ENCODE measurements around the gene HNRNPC. TPM values are rescaled to one million over a fixed set of nuclear protein-coding genes. Genes with fewer than 3 reads are reported as not detected.

The HNRNPC gene
- total and polyA plus RNA-seq, 10 of the 15 experiments (the other 5 are each of a cell fraction or from before 2014, with no cell fraction given) = 679 to 1,492 (median 1,262) TPM

- SMC1A ChIA-PET (ENCODE audit: uncharacterized antibody, unreplicated experiment) = interaction anchor here (0.9 to 1.0 kb wide), 2 partner anchors 22 to 145 kb away, joined by 3 read pairs; no protein-coding TSS in a partner anchor
- Histone ChIP-seq H3K79me2 (ENCODE audit: control insufficient read depth, insufficient read depth, low read length) (no peaks in the 10 kb centered on the region), H2AFZ (ENCODE audit: control insufficient read depth, low read depth, low read length) (no peak overlapping the region), H4K20me1 (ENCODE audit: control insufficient read depth, insufficient read depth) (no peaks in the 10 kb centered on the region), H3K4me3 (no peak overlapping the region), H3K27me3 (replicated peaks in 1 of 2; ENCODE audit: control insufficient read depth in 2 of 2, insufficient read depth in 2 of 2, low read length in 1 of 2) (no peaks in the 10 kb centered on the region), H3K9me3 (replicated peaks; ENCODE audit: control insufficient read depth, insufficient read depth, low read length) (no peaks in the 10 kb centered on the region), H3K27ac (ENCODE audit: control insufficient read depth, insufficient read depth) (no peak overlapping the region), H3K4me2 (ENCODE audit: control insufficient read depth, insufficient read depth) (no peak overlapping the region), H3K9ac (ENCODE audit: control insufficient read depth, insufficient read depth, low read length) (no peak overlapping the region), H3K36me3 (ENCODE audit: control insufficient read depth in 2 of 2, insufficient read depth in 2 of 2, low read length in 1 of 2) (no peaks in the 10 kb centered on the region), H3K4me1 (ENCODE audit: control insufficient read depth, insufficient read depth, low read length) (no peaks in the 10 kb centered on the region)
- in situ Hi-C loops (cut with MboI) (no loop called here), intact Hi-C loops (cut with micrococcal nuclease; ENCODE audit: unreplicated experiment) (no loop called here)
- DNase-seq (ENCODE audit: low read depth, low spot score) (no peak), FAIRE-seq (no peak), ATAC-seq (no peak)
- 21% methylated on average over 4 of the region's 4 CpGs for WGBS (ENCODE audit: insufficient coverage, insufficient replicate concordance, low lambda C conversion rate, missing lambda C conversion rate)
- RAD21 ChIA-PET (ENCODE audit: unreplicated experiment) = no interaction called here
- CTCF ChIA-PET = interaction anchor here (0.7 kb wide), 1 partner anchor 11 kb away, joined by 3 read pairs; no protein-coding TSS in a partner anchor
- POLR2A ChIA-PET = no interaction called here
- no TSS peak for BruUV-seq (replicated peaks)
- TF ChIP-seq IKZF1 (conservative IDR thresholded peaks at IDR 0.05) (no peak), BCL11A (IDR thresholded peaks at IDR 0.05; ENCODE audit: low read depth, low read length) (no peak), ZNF207 (IDR thresholded peaks at IDR 0.05; ENCODE audit: borderline replicate concordance) (no peak), ZNF24 (IDR thresholded peaks at IDR 0.05) (no peak), NFIC (IDR thresholded peaks at IDR 0.05; ENCODE audit: low read depth, low read length) (no peak), MYC (IDR thresholded peaks at IDR 0.05; ENCODE audit: insufficient read depth, insufficient read length, insufficient replicate concordance, low read length, severe bottlenecking) (no peak), SPI1 (IDR thresholded peaks at IDR 0.05; ENCODE audit: borderline replicate concordance, insufficient read depth, low read depth, low read length) (no peak), EED (IDR thresholded peaks at IDR 0.05; ENCODE audit: low read depth) (no peak), SKIL (IDR thresholded peaks at IDR 0.05; ENCODE audit: low read depth, poor library complexity, severe bottlenecking) (no peak), TAF1 (IDR thresholded peaks at IDR 0.05; ENCODE audit: borderline replicate concordance, low read depth, low read length) (no peak), RELB (IDR thresholded peaks at IDR 0.05; ENCODE audit: low read depth) (no peak), POLR2AphosphoS2 (IDR thresholded peaks at IDR 0.05; ENCODE audit: low read depth, low read length) (no peak), CUX1 (IDR thresholded peaks at IDR 0.05; ENCODE audit: insufficient replicate concordance, low read depth, low read length) (no peak)
These were observed 109.1 kb downstream of the HNRNPC start for GRCh38 chr14:21160061-21160610.

Measured in GM12878 (cell line).